Measurements from ENCODE around the gene PODN.

Gene PODN

DNA sequence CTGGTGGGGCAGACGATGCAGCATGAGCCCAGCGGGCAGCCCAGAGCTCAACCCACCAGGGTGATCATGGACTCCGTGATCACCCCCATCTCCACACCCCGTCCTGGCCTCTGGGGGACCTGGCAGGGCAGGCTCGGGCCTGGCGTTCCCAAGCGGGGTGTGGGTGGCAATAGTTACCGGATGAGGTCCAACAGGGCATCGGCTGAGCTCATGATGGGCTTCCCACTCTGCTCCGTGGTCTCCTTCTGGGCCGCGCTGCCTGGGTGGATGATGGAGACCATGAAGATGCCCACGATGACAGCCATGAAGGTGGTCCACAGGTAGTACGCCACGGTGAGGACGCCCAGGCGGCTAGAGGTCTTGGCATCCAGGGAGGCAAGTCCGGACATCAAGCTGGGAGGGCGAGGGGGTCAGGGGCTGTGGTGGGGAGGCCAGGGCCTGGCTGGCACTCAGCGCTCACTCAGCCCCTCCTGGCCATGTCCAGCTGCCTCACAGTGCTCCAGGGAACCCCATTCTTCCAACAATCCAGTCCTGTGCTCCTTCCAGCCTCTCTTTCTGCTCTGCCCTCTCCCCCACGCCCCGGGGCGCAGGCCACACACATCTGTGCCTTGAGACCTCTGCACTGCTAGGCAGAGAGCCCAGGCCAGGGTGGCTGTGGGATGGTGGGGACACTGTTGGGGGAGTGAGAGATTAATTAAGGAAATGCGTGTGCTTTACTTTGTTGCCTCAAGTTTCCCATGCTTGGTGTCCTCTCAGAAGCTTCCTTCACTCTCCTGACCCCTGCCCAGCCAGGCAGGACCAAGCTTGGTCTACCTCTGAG is 52.8 kb downstream of the PODN start:
- 95% methylated on average over 20 of the region's 24 CpGs for WGBS
- peaks cover 9% of the 10 kb centered on the region for H3K4me1 ChIP-seq (ENCODE audit: control insufficient read depth, insufficient read depth, low read depth, low read length)
- no peaks in the 10 kb centered on the region for H3K79me1 ChIP-seq (replicated peaks; ENCODE audit: low read length, poor library complexity, severe bottlenecking)
- peak overlapping the region in 1 of 2 experiments; percentile 75 for H3K23ac ChIP-seq (ENCODE audit: low read length in 2 of 2)
- peaks cover 9% of the 10 kb centered on the region for H3K9me3 ChIP-seq (ENCODE audit: control insufficient read depth, low read length)
- H2AK5ac ChIP-seq (ENCODE audit: low read length, severe bottlenecking) = no peak overlapping the region
- no peak overlapping the region for H3K27ac ChIP-seq (ENCODE audit: low read length, poor library complexity, severe bottlenecking)
- no peak for DNase-seq
- H3K14ac ChIP-seq (ENCODE audit: low read length in 2 of 2) = peak overlapping the region; percentile 49 to 91
- H2AFZ ChIP-seq (ENCODE audit: low read depth, low read length) = no peak overlapping the region
- peak overlapping the region; percentile 94 to 99 for H3K4ac ChIP-seq (ENCODE audit: low read depth in 1 of 2, low read length in 2 of 2)
- H4K91ac ChIP-seq (ENCODE audit: low read length) = peak overlapping the region; percentile 99
- no peak overlapping the region for H3K4me3 ChIP-seq (ENCODE audit: insufficient read depth in 1 of 2, low read depth in 1 of 2, low read length in 2 of 2)
- H3K4me2 ChIP-seq (ENCODE audit: low read length, poor library complexity, severe bottlenecking) = no peak overlapping the region
- H3K27me3 ChIP-seq (ENCODE audit: control insufficient read depth in 1 of 2, insufficient read depth in 1 of 2, low read length in 2 of 2) = no peaks in the 10 kb centered on the region
- peak overlapping the region; percentile 83 for H2BK15ac ChIP-seq (ENCODE audit: low read depth, poor library complexity, severe bottlenecking)
- H2BK12ac ChIP-seq (ENCODE audit: low read length in 2 of 2) = peak overlapping the region; percentile 97 to 100
- H4K8ac ChIP-seq (ENCODE audit: low read length) = peak overlapping the region; percentile 79
- H2BK5ac ChIP-seq (ENCODE audit: low read depth, low read length, poor library complexity, severe bottlenecking) = no peak overlapping the region
- peak overlapping the region; percentile 30 for H3K9ac ChIP-seq (ENCODE audit: low read length)
- H3K18ac ChIP-seq (ENCODE audit: low read depth in 1 of 2, low read length in 2 of 2) = peak overlapping the region; percentile 88 to 98
- no peaks in the 10 kb centered on the region for H3K36me3 ChIP-seq (ENCODE audit: control insufficient read depth in 1 of 2, insufficient read depth in 2 of 2, low read depth in 1 of 2, low read length in 2 of 2)
- peak overlapping the region; percentile 100 for H2BK120ac ChIP-seq (ENCODE audit: low read depth, low read length)

DNA sequence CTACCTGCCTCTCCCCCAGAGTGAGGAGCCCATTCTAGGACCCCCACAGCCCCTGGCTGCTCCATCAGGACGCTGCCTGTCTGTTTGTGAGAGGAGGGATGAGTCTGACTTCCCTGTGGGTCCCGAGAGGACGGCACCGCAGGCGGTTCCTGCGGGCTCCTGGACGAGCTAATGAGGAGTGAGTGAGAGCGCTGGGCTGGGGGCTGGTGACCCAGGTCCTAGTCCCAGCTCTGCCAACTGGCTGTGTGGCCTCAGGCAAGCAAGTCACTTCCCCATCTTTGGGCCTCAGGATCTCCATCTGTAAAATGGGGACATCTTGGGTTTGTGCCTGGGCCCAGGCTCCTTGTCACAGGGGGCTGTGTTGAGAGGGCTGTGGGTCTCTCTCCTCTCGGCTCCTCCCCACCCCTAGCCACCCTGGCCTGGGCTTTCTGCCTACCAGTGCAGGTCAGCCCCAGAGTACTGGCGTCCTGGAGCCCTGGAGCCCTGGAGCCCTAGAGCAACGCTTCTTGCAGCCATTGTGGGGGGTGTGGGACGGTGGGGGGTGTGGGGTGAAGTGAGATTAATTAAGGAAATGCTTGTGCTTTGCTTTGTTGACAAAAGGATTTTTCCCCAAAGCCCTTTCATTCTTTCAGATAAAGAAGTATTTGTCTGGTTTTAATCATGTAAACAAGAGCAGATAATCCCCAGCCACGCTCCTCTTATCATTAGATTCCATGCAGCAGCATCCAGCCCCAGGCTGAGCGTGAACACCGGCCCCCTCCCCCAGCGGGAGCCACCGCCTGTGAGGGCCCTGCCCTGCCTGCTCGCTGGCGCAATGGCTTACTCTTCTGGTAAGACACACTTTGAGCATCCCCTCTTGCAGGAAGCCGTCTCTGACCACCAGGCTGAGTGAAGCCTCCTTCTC is 53.6 kb downstream of the PODN start:
- H2AFZ ChIP-seq (ENCODE audit: low read depth, low read length) = no peak overlapping the region
- no peak overlapping the region for H3K4me3 ChIP-seq (ENCODE audit: insufficient read depth in 1 of 2, low read depth in 1 of 2, low read length in 2 of 2)
- H4K8ac ChIP-seq (ENCODE audit: low read length) = peak overlapping the region; percentile 79
- H2BK5ac ChIP-seq (ENCODE audit: low read depth, low read length, poor library complexity, severe bottlenecking) = no peak overlapping the region
- no peak overlapping the region for H2AK5ac ChIP-seq (ENCODE audit: low read length, severe bottlenecking)
- H3K9ac ChIP-seq (ENCODE audit: low read length) = peak overlapping the region; percentile 30
- no peaks in the 10 kb centered on the region for H3K36me3 ChIP-seq (ENCODE audit: control insufficient read depth in 1 of 2, insufficient read depth in 2 of 2, low read depth in 1 of 2, low read length in 2 of 2)
- H2BK15ac ChIP-seq (ENCODE audit: low read depth, poor library complexity, severe bottlenecking) = peak overlapping the region; percentile 73
- H3K14ac ChIP-seq (ENCODE audit: low read length in 2 of 2) = peak overlapping the region; percentile 49 to 91
- peak overlapping the region; percentile 99 to 100 for H2BK12ac ChIP-seq (ENCODE audit: low read length in 2 of 2)
- DNase-seq = peak; percentile 91
- peak overlapping the region; percentile 99 for H4K91ac ChIP-seq (ENCODE audit: low read length)
- peak overlapping the region in 1 of 2 experiments; percentile 2 for H3K23ac ChIP-seq (ENCODE audit: low read length in 2 of 2)
- H2BK120ac ChIP-seq (ENCODE audit: low read depth, low read length) = peak overlapping the region; percentile 100
- no peak overlapping the region for H3K27ac ChIP-seq (ENCODE audit: low read length, poor library complexity, severe bottlenecking)
- peak overlapping the region; percentile 91 to 98 for H3K18ac ChIP-seq (ENCODE audit: low read depth in 1 of 2, low read length in 2 of 2)
- peak overlapping the region; percentile 94 to 99 for H3K4ac ChIP-seq (ENCODE audit: low read depth in 1 of 2, low read length in 2 of 2)
- peaks cover 8% of the 10 kb centered on the region for H3K4me1 ChIP-seq (ENCODE audit: control insufficient read depth, insufficient read depth, low read depth, low read length)
- no peaks in the 10 kb centered on the region for H3K27me3 ChIP-seq (ENCODE audit: control insufficient read depth in 1 of 2, insufficient read depth in 1 of 2, low read length in 2 of 2)
- WGBS = 31% methylated on average over 18 of the region's 20 CpGs
- no peaks in the 10 kb centered on the region for H3K79me1 ChIP-seq (replicated peaks; ENCODE audit: low read length, poor library complexity, severe bottlenecking)
- no peak overlapping the region for H3K4me2 ChIP-seq (ENCODE audit: low read length, poor library complexity, severe bottlenecking)
- H3K9me3 ChIP-seq (ENCODE audit: control insufficient read depth, low read length) = peaks cover 9% of the 10 kb centered on the region

DNA sequence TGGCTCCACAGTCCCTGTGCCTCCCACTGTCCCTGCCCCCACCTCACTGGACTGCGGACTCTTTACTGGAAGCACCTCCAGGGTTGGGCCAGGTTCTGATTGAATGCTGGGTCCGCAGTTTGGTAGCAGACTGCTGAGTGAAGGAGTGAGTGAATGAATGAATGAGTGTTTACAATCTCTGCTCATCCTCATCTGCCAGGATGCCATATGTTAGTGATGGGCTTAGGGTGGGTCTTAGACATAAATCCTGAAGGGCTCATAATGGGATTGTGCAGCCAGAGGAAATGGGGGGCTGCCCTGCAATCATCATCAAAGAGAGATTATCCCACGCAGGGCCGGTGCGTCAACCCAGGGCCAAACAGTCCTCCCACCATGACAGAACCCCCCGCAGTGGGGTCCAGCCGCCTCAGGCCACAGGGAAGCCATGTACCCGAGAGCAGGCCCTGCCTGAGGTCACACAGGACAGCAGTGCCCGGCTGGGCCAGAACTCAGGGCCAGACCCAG is 54.3 kb downstream of the PODN start:
- Histone ChIP-seq H3K23ac (ENCODE audit: low read length in 2 of 2) (peak overlapping the region in 1 of 2 experiments; percentile 57), H3K79me1 (replicated peaks; ENCODE audit: low read length, poor library complexity, severe bottlenecking) (no peaks in the 10 kb centered on the region), H3K9me3 (ENCODE audit: control insufficient read depth, low read length) (peaks cover 9% of the 10 kb centered on the region), H2AFZ (ENCODE audit: low read depth, low read length) (no peak overlapping the region), H3K27ac (ENCODE audit: low read length, poor library complexity, severe bottlenecking) (no peak overlapping the region), H2BK15ac (ENCODE audit: low read depth, poor library complexity, severe bottlenecking) (peak overlapping the region; percentile 87), H3K18ac (ENCODE audit: low read depth in 1 of 2, low read length in 2 of 2) (peak overlapping the region; percentile 71 to 91), H3K36me3 (ENCODE audit: control insufficient read depth in 1 of 2, insufficient read depth in 2 of 2, low read depth in 1 of 2, low read length in 2 of 2) (no peaks in the 10 kb centered on the region), H3K9ac (ENCODE audit: low read length) (peak overlapping the region; percentile 9), H3K27me3 (ENCODE audit: control insufficient read depth in 1 of 2, insufficient read depth in 1 of 2, low read length in 2 of 2) (no peaks in the 10 kb centered on the region), H4K8ac (ENCODE audit: low read length) (peak overlapping the region; percentile 78), H2AK5ac (ENCODE audit: low read length, severe bottlenecking) (no peak overlapping the region), H2BK12ac (ENCODE audit: low read length in 2 of 2) (peak overlapping the region; percentile 96 to 99), H3K4me1 (ENCODE audit: control insufficient read depth, insufficient read depth, low read depth, low read length) (peaks cover 7% of the 10 kb centered on the region), H4K91ac (ENCODE audit: low read length) (peak overlapping the region; percentile 96), H2BK120ac (ENCODE audit: low read depth, low read length) (peak overlapping the region; percentile 95), H2BK5ac (ENCODE audit: low read depth, low read length, poor library complexity, severe bottlenecking) (no peak overlapping the region), H3K4ac (ENCODE audit: low read depth in 1 of 2, low read length in 2 of 2) (peak overlapping the region; percentile 54 to 93), H3K4me2 (ENCODE audit: low read length, poor library complexity, severe bottlenecking) (no peak overlapping the region), H3K14ac (ENCODE audit: low read length in 2 of 2) (peak overlapping the region in 1 of 2 experiments; percentile 76), H3K4me3 (ENCODE audit: insufficient read depth in 1 of 2, low read depth in 1 of 2, low read length in 2 of 2) (no peak overlapping the region)
- DNase-seq = no peak
- 61% methylated on average over 8 of the region's 9 CpGs for WGBS

Data from mesenchymal stem cell (in vitro differentiated cells and primary cell).